AG09319 (cell line): Measurements from ENCODE around the gene CDS2.

Source experiments
- DNase-seq: peaks from one replicate; pipeline ENCODE4 v3.0.0-alpha.2; 2010; ENCODE audit warnings: low read depth; ENCODE audit errors: extremely low read depth
- TF ChIP-seq, protein P1 (sequence below): IDR thresholded peaks from 2 replicates; pipeline ENCODE4 v1.5.1; 2011; ENCODE audit warnings: low read depth, mild to moderate bottlenecking, inconsistent platforms, low read length, moderate library complexity

Gene CDS2

GRCh38 chr20:5104479-5104878, 22.3 kb upstream of the CDS2 start:
- TF ChIP-seq, protein P1, sequence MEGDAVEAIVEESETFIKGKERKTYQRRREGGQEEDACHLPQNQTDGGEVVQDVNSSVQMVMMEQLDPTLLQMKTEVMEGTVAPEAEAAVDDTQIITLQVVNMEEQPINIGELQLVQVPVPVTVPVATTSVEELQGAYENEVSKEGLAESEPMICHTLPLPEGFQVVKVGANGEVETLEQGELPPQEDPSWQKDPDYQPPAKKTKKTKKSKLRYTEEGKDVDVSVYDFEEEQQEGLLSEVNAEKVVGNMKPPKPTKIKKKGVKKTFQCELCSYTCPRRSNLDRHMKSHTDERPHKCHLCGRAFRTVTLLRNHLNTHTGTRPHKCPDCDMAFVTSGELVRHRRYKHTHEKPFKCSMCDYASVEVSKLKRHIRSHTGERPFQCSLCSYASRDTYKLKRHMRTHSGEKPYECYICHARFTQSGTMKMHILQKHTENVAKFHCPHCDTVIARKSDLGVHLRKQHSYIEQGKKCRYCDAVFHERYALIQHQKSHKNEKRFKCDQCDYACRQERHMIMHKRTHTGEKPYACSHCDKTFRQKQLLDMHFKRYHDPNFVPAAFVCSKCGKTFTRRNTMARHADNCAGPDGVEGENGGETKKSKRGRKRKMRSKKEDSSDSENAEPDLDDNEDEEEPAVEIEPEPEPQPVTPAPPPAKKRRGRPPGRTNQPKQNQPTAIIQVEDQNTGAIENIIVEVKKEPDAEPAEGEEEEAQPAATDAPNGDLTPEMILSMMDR, result no peak
- DNase-seq, result no peak

DNA sequence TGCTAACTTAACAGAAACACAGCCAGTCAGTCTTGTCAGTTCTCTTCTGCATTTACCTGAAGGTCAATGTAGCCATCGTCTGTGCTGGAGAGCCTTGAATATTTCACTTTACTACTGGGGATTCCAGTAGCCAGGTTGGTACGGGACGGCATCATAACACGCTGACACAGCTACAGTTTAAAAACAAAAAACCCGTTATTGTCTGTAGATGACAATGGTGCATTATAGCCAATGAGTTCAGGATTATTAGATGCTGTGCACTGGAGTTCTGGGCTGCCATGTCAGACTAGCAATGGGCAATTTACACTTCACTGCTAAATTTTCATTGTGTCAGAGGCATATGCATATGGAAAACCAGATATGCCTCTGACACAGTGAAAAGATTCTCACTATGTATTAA, 17.5 kb upstream of the CDS2 start:
- TF ChIP-seq, protein P1, result no peak
- DNase-seq, result no peak

GRCh38 chr20:5113615-5113986, 13.2 kb upstream of the CDS2 start:
- DNase-seq, result no peak
- TF ChIP-seq, protein P1, result no peak

DNA sequence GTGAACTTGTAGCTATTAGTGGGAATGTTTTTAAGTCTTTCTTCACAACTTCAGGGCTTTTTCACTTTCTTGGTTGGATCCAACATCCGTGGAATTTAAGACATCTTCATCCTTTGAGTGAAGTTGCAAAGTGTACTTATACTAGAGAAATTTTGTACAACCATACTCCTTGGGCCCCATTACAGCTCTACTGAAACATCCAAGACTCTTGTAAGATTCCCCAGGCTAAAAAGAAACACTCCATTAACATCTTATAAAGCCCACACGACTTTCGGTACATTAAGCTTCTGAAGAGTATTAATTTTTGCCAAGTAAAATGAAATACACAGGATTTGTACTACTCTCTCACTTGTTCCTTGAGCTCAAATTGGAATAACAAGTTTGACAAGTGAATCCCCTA, 12.4 kb upstream of the CDS2 start:
- no peak for DNase-seq
- TF ChIP-seq, protein P1, result no peak

DNA sequence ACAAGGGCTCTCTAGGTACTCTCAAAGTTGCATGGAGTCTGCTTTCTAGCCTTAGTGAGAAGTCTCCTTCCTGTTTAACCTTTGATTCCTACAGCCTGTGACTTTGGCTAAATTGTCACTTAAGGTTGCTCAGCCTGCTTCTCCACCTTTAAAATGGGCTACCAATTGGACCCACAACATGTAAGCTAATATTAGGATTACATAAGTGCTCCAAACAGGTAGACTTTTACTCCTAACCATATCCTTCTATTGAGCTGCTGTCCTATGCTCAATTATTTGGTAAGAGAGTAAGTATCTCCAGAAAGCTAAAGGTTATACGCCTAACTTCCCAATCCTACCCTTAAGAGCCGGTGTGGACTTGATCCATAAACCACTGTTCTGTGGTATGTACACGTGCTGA, 9.9 kb upstream of the CDS2 start:
- TF ChIP-seq, protein P1, result no peak
- no peak for DNase-seq

DNA sequence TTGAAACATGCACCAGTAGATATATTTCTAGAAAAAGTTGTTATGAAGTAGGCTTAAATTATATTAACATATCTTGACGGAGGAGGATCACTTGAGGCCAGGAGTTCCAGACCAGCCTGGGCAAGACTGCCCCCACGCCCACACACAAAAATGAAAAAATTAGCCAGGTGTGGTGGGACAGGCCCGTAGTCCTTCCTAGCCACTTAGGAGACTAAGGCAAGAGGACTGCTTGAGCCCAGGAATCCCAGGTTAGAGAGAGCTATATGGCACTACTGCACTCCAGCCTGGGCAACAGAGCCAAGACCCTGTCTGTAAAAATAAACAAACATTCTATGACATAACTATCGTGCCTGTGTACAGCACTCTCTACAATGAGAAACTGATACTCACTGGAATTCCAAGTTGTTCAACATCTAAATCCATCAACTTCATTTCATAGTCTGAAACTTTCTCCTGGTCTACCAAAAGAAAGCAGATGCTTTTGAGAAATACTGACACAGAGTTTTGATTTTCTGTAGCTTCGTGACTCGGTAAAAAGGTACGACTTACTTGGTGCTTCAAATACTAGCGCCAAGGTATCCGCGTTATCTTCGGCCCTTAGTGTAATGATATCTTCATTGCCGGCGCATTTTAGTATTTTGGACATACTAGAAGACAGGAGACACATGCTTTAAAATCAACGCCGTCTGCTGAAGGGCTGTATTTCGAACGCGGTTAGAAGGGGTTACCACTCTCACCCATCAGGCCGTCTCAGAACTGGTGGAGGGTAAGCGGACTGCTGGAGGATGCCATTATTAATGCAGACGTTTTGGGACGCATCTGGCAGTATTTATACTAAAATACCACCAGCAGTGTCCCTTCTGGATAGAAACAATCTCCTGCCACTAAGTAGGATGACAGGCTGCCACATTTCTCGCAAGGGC, 8.3 kb upstream of the CDS2 start:
- TF ChIP-seq, protein P1, result no peak
- no peak for DNase-seq

GRCh38 chr20:5119143-5119434, 7.7 kb upstream of the CDS2 start:
- no peak for DNase-seq
- TF ChIP-seq, protein P1, result no peak
